IPS-18c (cell line): Measurements from ENCODE around the gene SUPT5H.

Source experiments
- H3K4me3 ChIP-seq: 2 replicates; pipeline ENCODE4 v1.7.0; 2013; ENCODE audit warnings: low read depth, mild to moderate bottlenecking, low read length, moderate library complexity; ENCODE audit not compliant: insufficient read depth
- H3K9me3 ChIP-seq: one replicate; pipeline ENCODE4 v1.6.1; 2013; ENCODE audit warnings: mild to moderate bottlenecking, low read length, moderate library complexity; ENCODE audit not compliant: control insufficient read depth, insufficient read depth

SUPT5H gene

DNA sequence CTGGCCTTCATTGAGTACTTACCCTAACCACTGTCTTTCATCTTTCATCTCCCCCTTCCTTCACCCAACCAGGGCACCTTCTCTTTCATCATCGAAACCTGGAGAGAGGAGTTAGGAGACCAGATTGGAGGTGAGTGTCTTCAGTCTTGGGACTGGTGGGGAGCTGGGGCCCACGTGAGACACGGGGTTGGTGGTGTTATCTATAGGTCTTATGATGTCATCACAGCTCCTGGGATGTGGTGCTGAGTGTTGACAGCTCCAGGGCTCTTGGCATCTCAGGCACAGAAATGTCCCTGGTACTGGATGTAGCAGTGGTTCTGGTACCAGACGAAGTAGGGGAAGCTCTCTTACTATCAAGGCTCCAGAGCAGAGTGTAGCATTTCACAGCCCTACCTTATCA, 55.2 kb downstream of the SUPT5H start:
- no peak overlapping the region for H3K4me3 ChIP-seq

GRCh38 chr19:39501340-39501739, 56.0 kb downstream of the SUPT5H start:
- Histone ChIP-seq H3K4me3 (no peak overlapping the region), H3K9me3 (peaks cover under 1% of the 10 kb centered on the region)

More for the DNA sequence above, 55.2 kb downstream of the SUPT5H start:
- no peaks in the 10 kb centered on the region for H3K9me3 ChIP-seq

- Histone ChIP-seq H3K4me3 (no peak overlapping the region), H3K9me3 (peaks cover 4% of the 10 kb centered on the region)
Measured at GRCh38 chr19:39502640-39503417, 57.4 kb downstream of the SUPT5H start.

GRCh38 chr19:39506598-39506943, 61.2 kb downstream of the SUPT5H start:
- H3K4me3 ChIP-seq = no peak overlapping the region

DNA sequence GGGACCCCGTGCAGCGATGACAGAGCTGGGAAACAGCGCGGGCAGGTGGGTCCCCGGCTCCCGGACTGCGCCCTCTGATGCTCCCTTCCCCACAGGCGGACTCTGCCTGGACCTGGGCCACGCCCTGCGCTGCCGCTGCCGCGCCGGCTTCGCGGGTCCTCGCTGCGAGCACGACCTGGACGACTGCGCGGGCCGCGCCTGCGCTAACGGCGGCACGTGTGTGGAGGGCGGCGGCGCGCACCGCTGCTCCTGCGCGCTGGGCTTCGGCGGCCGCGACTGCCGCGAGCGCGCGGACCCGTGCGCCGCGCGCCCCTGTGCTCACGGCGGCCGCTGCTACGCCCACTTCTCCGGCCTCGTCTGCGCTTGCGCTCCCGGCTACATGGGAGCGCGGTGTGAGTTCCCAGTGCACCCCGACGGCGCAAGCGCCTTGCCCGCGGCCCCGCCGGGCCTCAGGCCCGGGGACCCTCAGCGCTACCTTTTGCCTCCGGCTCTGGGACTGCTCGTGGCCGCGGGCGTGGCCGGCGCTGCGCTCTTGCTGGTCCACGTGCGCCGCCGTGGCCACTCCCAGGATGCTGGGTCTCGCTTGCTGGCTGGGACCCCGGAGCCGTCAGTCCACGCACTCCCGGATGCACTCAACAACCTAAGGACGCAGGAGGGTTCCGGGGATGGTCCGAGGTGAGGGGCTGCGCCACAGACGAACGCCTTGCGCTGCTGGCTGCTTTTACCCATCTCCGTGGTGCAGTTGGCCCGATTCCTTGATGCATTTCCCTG, 61.7 kb downstream of the SUPT5H start:
- Histone ChIP-seq H3K4me3 (peak overlapping the region; percentile 63), H3K9me3 (peaks cover 4% of the 10 kb centered on the region)

More at GRCh38 chr19:39506598-39506943, 61.2 kb downstream of the SUPT5H start:
- peaks cover 4% of the 10 kb centered on the region for H3K9me3 ChIP-seq

DNA sequence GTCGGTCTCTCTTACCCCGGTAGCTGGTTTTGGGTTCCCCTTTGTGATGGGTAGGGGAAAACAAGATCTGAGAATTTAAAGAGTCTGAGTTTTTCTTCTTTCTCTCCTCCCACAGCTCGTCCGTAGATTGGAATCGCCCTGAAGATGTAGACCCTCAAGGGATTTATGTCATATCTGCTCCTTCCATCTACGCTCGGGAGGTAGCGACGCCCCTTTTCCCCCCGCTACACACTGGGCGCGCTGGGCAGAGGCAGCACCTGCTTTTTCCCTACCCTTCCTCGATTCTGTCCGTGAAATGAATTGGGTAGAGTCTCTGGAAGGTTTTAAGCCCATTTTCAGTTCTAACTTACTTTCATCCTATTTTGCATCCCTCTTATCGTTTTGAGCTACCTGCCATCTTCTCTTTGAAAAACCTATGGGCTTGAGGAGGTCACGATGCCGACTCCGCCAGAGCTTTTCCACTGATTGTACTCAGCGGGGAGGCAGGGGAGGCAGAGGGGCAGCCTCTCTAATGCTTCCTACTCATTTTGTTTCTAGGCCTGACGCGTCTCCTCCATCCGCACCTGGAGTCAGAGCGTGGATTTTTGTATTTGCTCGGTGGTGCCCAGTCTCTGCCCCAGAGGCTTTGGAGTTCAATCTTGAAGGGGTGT, 62.5 kb downstream of the SUPT5H start:
- peaks cover 4% of the 10 kb centered on the region for H3K9me3 ChIP-seq
- H3K4me3 ChIP-seq = peak overlapping the region; percentile 63

DNA sequence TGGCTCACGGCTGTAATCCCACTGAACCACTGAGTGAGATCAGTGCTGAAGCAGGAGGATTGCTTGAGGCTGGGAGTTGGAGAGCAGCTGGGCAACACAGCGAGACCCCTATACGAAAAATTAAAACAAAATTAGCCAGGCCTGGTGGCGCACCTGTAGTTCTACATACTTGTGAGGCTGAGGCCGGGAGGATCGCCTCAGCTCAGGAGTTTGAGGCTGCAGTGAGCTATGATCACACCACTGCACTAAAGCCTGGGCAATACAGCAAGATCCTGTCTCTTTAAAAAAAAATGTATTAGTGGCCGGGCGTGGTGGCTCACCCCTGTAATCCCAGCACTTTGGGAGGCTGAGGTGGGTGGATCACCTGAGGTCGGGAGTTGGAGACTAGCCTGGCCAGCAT, 63.2 kb downstream of the SUPT5H start:
- H3K9me3 ChIP-seq = peaks cover 4% of the 10 kb centered on the region
- H3K4me3 ChIP-seq = no peak overlapping the region

DNA sequence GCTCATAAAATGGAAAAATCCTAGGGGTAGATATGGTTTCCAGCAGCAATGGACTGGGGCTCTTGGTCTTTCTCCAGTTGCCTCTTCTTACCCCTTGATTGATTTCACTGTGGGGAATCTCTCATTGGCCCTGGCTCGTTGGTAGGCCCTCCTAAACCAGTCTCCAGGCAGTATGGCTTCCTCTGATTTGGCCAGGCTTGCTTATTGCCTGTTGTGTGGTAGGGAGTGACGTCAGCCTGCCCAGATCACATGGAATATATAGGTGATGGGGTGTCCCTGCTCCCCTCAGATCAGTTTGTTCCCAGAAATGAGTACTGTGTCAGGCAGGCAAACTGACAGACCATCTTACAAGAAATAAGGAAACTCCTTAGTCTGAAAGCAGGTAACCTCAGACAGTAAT, 63.9 kb downstream of the SUPT5H start:
- no peak overlapping the region for H3K4me3 ChIP-seq
- peaks cover 4% of the 10 kb centered on the region for H3K9me3 ChIP-seq

GRCh38 chr19:39512988-39513387, 67.6 kb downstream of the SUPT5H start:
- Histone ChIP-seq H3K4me3 (no peak overlapping the region), H3K9me3 (peaks cover 4% of the 10 kb centered on the region)

DNA sequence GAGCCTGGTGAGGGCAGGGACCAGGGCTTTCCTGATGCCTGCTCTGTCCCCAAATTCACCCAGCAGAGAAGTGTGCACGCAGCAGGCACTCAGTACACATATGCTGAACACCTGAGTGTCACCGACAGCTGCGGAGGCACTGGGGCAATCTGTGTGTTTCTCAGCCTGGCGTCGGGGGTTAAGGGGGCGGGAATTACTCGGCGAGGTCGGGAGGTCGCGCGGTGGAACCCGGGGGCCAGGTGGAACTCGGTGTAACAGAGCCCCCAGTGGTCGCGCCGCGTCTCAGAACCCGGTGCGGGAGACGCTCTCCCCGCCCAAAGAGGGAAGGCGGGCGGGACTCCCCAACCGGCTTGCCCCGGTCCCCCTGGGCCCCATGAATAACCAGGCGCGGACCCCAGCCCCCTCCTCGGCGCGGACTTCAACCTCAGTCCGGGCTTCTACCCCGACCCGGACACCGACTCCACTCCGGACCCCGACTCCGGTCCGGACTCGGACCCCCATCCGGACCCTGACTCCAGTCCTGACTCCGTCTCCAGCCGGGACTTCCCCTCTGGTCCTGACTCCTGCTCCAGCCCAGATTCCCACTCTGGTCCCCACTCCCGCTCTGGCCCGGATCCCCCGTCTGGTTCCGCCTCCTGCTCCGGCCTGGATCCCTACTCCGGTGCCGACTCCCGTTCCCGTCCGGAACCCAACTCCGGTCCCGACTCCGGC, 69.6 kb downstream of the SUPT5H start, which contains the start of gene SELENOV:
Gene SELENOV, plus strand, starts transcription at position 300 of the 711 bp plus-strand sequence. Its CDS starts 74 bp downstream, at position 374.
- Histone ChIP-seq H3K9me3 (peaks cover 6% of the 10 kb centered on the region), H3K4me3 (peak within 1 kb of the TSS; percentile 91)

- H3K4me3 ChIP-seq = peak overlapping the region; percentile 91
Measured at GRCh38 chr19:39515551-39516191, 70.3 kb downstream of the SUPT5H start.

DNA sequence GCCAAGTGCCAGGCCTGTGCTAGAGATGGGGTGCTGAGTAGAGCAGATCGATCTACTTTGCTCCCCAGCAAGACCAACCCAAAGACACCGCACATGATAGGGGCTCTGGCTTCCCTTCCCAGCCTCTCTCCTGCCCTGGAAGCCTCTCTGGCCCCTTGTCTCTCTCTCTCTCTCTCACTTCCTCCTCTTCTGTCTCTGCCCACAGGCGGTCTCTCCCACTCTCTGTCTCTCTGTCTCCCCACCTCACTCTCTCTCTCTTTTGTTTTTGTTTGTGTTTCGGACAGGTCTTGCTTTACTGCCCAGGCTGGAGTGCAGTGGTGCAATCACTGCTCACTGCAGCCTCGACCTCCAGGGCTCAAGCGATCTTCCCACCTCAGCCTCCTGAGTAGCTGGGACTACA, 70.9 kb downstream of the SUPT5H start:
- H3K9me3 ChIP-seq = peaks cover 6% of the 10 kb centered on the region
- H3K4me3 ChIP-seq = peak overlapping the region; percentile 91

More at GRCh38 chr19:39515551-39516191, 70.3 kb downstream of the SUPT5H start:
- H3K9me3 ChIP-seq = peaks cover 6% of the 10 kb centered on the region

GRCh38 chr19:39517432-39517831, 72.0 kb downstream of the SUPT5H start:
- Histone ChIP-seq H3K4me3 (no peak overlapping the region), H3K9me3 (peaks cover 6% of the 10 kb centered on the region)

DNA sequence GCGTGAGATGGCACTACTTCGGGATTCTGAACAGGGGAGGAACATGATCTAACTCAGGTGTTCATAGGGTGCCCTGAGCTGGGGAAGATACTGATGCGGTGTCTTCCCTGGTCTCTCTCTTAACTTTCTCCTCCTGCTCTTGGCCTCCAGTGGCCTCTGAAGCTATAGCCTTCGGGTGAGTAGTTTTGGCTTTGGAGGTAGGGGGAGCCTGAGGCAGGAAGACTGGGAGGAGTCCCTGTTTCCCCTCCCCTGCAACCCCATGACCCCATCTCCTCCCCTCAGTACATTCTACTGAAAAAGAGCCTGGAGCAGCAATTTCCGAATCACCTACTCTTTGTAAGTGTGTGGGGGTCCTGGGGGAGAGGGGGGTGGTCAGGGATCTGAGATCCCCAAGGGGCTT, 73.1 kb downstream of the SUPT5H start:
- Histone ChIP-seq H3K9me3 (peaks cover 6% of the 10 kb centered on the region), H3K4me3 (no peak overlapping the region)

GRCh38 chr19:39518975-39519374, 73.6 kb downstream of the SUPT5H start:
- peaks cover 6% of the 10 kb centered on the region for H3K9me3 ChIP-seq
- no peak overlapping the region for H3K4me3 ChIP-seq

GRCh38 chr19:39520541-39521484, 75.4 kb downstream of the SUPT5H start:
- Histone ChIP-seq H3K9me3 (peaks cover 2% of the 10 kb centered on the region), H3K4me3 (no peak overlapping the region)
